HEK293 (cell line): Measurements from ENCODE around the gene LRRIQ3.

Experiments
- CTCF ChIA-PET: fragments of 350-600 bp; formaldehyde crosslinking; extraction: SDS; loops from one replicate; lab custom pipeline; 2021; ENCODE audit warnings: antibody characterized with exemption; lab: Yijun Ruan, JAX
- POLR2A ChIA-PET: fragments of 300-600 bp; formaldehyde crosslinking; extraction: SDS; loops from one replicate; lab custom pipeline; 2020; ENCODE audit warnings: antibody characterized with exemption, inconsistent platforms; lab: Yijun Ruan, JAX
- H3K27ac ChIP-seq: fragments of 200-500 bp; sonication (Bioruptor generic); 2 replicates; pipeline ENCODE4 v1.5.1; 2014; ENCODE audit warnings: low read depth, low read length, control low read depth, inconsistent platforms; ENCODE audit errors: extremely low read depth
- H3K36me3 ChIP-seq, 2 experiments: fragments of 200-500 bp in 1 of 2; sonication (Bioruptor generic) in 1 of 2; 1 replicate in 1 of 2; 2 replicates in 1 of 2; pipeline ENCODE4 v1.5.1; 2014 to 2017; ENCODE audit warnings: inconsistent platforms in 2 of 2, low read length in 2 of 2; ENCODE audit not compliant: control insufficient read depth in 2 of 2, insufficient read depth in 1 of 2
- H3K4me1 ChIP-seq: fragments of 200-500 bp; sonication (Bioruptor generic); 2 replicates; pipeline ENCODE4 v1.5.1; 2014; ENCODE audit warnings: mild to moderate bottlenecking, low read length, inconsistent platforms; ENCODE audit not compliant: control insufficient read depth, insufficient read depth
- H3K4me3 ChIP-seq: 2 replicates; pipeline ENCODE4 v1.5.1; 2011; ENCODE audit warnings: low read depth, mild to moderate bottlenecking, control low read depth, low read length, moderate library complexity
- H3K9me3 ChIP-seq: fragments of 200-500 bp; sonication (Bioruptor generic); 2 replicates; pipeline ENCODE4 v1.5.1; 2014; ENCODE audit warnings: low read depth, low read length, inconsistent platforms; ENCODE audit not compliant: control insufficient read depth, insufficient read depth
- ATF2 ChIP-seq: fragments of 450-650 bp; formaldehyde crosslinking; IDR thresholded peaks from 2 replicates; pipeline ENCODE4 v1.5.1; 2016; ENCODE audit warnings: missing biosample characterization, missing genetic modification characterization, low read depth
- HOXC10 ChIP-seq: sonication (generic); formaldehyde crosslinking; IDR thresholded peaks from 2 replicates; pipeline ENCODE4 v1.8.1; 2023; ENCODE audit warnings: mild to moderate bottlenecking, missing genetic modification reagents
- SETDB1 ChIP-seq: IDR thresholded peaks from one replicate; pipeline ENCODE4 v1.6.1; 2017; ENCODE audit warnings: mild to moderate bottlenecking, low read length, moderate library complexity, mixed read lengths; ENCODE audit not compliant: insufficient read length
- SP7 ChIP-seq: fragments of 450-650 bp; formaldehyde crosslinking; IDR thresholded peaks from 2 replicates; pipeline ENCODE4 v1.5.1; 2016; ENCODE audit warnings: missing biosample characterization, missing genetic modification characterization
- ZFP3 ChIP-seq: fragments of 450-650 bp; formaldehyde crosslinking; IDR thresholded peaks from 2 replicates; pipeline ENCODE4 v1.5.1; 2016; ENCODE audit warnings: low read depth, missing biosample characterization, missing genetic modification characterization
- ZNF140 ChIP-seq: fragments of 450-650 bp; formaldehyde crosslinking; IDR thresholded peaks from 2 replicates; pipeline ENCODE4 v1.5.1; 2016; ENCODE audit warnings: missing biosample characterization, missing genetic modification characterization
- ZNF146 ChIP-seq: fragments of 450-650 bp; formaldehyde crosslinking; IDR thresholded peaks from 2 replicates; pipeline ENCODE4 v1.5.1; 2016; ENCODE audit warnings: missing biosample characterization, missing genetic modification characterization
- ZNF174 ChIP-seq: fragments of 450-650 bp; formaldehyde crosslinking; IDR thresholded peaks from 2 replicates; pipeline ENCODE4 v1.5.0; 2017; ENCODE audit warnings: missing biosample characterization, mild to moderate bottlenecking, missing genetic modification characterization
- ZNF19 ChIP-seq: fragments of 450-650 bp; formaldehyde crosslinking; IDR thresholded peaks from 2 replicates; pipeline ENCODE4; 2016; ENCODE audit warnings: missing biosample characterization, missing genetic modification characterization, low read depth
- ZNF214 ChIP-seq: fragments of 450-650 bp; formaldehyde crosslinking; IDR thresholded peaks from 2 replicates; pipeline ENCODE4 v1.5.1; 2017; ENCODE audit warnings: missing biosample characterization, mild to moderate bottlenecking, missing genetic modification characterization, borderline replicate concordance
- ZNF292 ChIP-seq: fragments of 450-650 bp; formaldehyde crosslinking; IDR thresholded peaks from 2 replicates; pipeline ENCODE4 v1.5.1; 2016; ENCODE audit warnings: low read depth, missing biosample characterization, missing genetic modification characterization, borderline replicate concordance
- ZNF302 ChIP-seq: fragments of 450-650 bp; formaldehyde crosslinking; IDR thresholded peaks from 2 replicates; pipeline ENCODE4 v1.5.1; 2016; ENCODE audit warnings: missing biosample characterization, missing genetic modification characterization, low read depth
- ZNF37A ChIP-seq: fragments of 450-650 bp; IDR thresholded peaks from 2 replicates; pipeline ENCODE4 v1.5.1; 2018; ENCODE audit warnings: missing biosample characterization, missing genetic modification characterization
- ZNF433 ChIP-seq: fragments of 450-650 bp; formaldehyde crosslinking; IDR thresholded peaks from 2 replicates; pipeline ENCODE4 v1.5.1; 2016; ENCODE audit warnings: missing biosample characterization, missing genetic modification characterization, low read depth
- ZNF510 ChIP-seq: fragments of 450-650 bp; formaldehyde crosslinking; IDR thresholded peaks from 2 replicates; pipeline ENCODE4 v1.5.1; 2018; ENCODE audit warnings: mild to moderate bottlenecking, missing genetic modification characterization, missing biosample characterization; ENCODE audit not compliant: insufficient replicate concordance
- ZNF518A ChIP-seq: fragments of 450-650 bp; formaldehyde crosslinking; conservative IDR thresholded peaks from 2 replicates; pipeline ENCODE4 v1.5.1; 2016; ENCODE audit warnings: low read depth, missing biosample characterization, missing genetic modification characterization
- ZNF610 ChIP-seq: fragments of 450-650 bp; formaldehyde crosslinking; IDR thresholded peaks from 2 replicates; pipeline ENCODE4 v1.5.1; 2016; ENCODE audit warnings: missing biosample characterization, missing genetic modification characterization, borderline replicate concordance
- ZNF626 ChIP-seq: fragments of 450-650 bp; sonication (Bioruptor Pico); formaldehyde crosslinking; IDR thresholded peaks from 2 replicates; pipeline ENCODE4 v1.5.1; 2018; ENCODE audit warnings: missing biosample characterization, missing genetic modification characterization, inconsistent platforms
- ZNF639 ChIP-seq: fragments of 450-650 bp; formaldehyde crosslinking; IDR thresholded peaks from 2 replicates; pipeline ENCODE4 v1.5.1; 2016; ENCODE audit warnings: missing biosample characterization, missing genetic modification characterization
- ZNF660 ChIP-seq: fragments of 450-650 bp; IDR thresholded peaks from 2 replicates; pipeline ENCODE4 v1.5.1; 2018; ENCODE audit warnings: missing biosample characterization, mild to moderate bottlenecking, missing genetic modification characterization
- ZNF707 ChIP-seq: fragments of 450-650 bp; formaldehyde crosslinking; IDR thresholded peaks from 2 replicates; pipeline ENCODE4 v1.5.1; 2016; ENCODE audit warnings: missing biosample characterization, missing genetic modification characterization
- ZNF747 ChIP-seq: fragments of 450-650 bp; formaldehyde crosslinking; IDR thresholded peaks from 2 replicates; pipeline ENCODE4 v1.5.1; 2016; ENCODE audit warnings: missing biosample characterization, missing genetic modification characterization
- ZNF792 ChIP-seq: fragments of 450-650 bp; formaldehyde crosslinking; IDR thresholded peaks from 2 replicates; pipeline ENCODE4 v1.5.1; 2016; ENCODE audit warnings: missing biosample characterization, missing genetic modification characterization
- ZSCAN18 ChIP-seq: fragments of 450-650 bp; formaldehyde crosslinking; IDR thresholded peaks from 2 replicates; pipeline ENCODE4 v1.5.1; 2016; ENCODE audit warnings: missing biosample characterization, missing genetic modification characterization

The LRRIQ3 gene

GRCh38 chr1:74236440-74236839, 38.5 kb upstream of the LRRIQ3 start:
- ChIA-PET CTCF (interaction anchor here (0.7 kb wide), 1 partner anchor 1205 kb away, joined by 4 read pairs; no protein-coding TSS in a partner anchor), POLR2A (no interaction called here)

DNA sequence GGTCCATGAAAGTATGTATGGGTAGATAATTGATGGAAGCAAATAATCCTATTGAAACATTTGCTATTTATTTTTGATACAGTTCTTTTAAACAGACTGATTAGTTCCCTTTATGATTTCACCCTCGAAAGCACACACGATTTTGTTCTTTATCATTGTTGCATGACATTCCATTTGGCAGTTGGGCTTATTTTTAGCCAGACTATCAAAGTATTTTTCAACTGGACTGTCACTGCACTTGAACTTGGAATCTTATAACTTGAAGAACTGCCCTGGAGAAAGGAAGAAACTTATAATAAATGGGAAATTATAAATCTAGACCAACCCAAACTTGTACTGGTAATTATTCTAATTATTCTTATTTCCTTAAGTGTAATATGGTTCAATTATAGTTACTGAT, 37.2 kb upstream of the LRRIQ3 start, which contains the start of gene TNNI3K:
Gene TNNI3K, plus strand, starts transcription at position 235 of the 400 bp plus-strand sequence. Its CDS starts 65 bp downstream, at position 300.
- Histone ChIP-seq H3K4me3 (no peak within 1 kb of the TSS), H3K27ac (no peak within 1 kb of the TSS), H3K36me3 (no peaks in the 10 kb centered on the region), H3K4me1 (no peaks in the 10 kb centered on the region), H3K9me3 (no peaks in the 10 kb centered on the region)
- TF ChIP-seq ZNF433 (tag by site-specific recombination): no peak
- TF ChIP-seq HOXC10 (CRISPR knock-in tag): no peak
- no peak for TF ChIP-seq ZNF792 (tag by site-specific recombination)
- no peak for TF ChIP-seq ZNF707 (tag by site-specific recombination)
- no peak for TF ChIP-seq SETDB1
- TF ChIP-seq ZFP3 (tag by site-specific recombination): no peak
- TF ChIP-seq ZNF146 (tag by site-specific recombination): no peak
- TF ChIP-seq ZNF37A (tag by site-specific recombination): no peak
- TF ChIP-seq ZNF518A (tag by site-specific recombination): no peak
- TF ChIP-seq ZNF639 (tag by site-specific recombination): no peak
- TF ChIP-seq ZNF660 (tag by site-specific recombination): no peak
- no peak for TF ChIP-seq ATF2
- no peak for TF ChIP-seq ZNF302 (tag by site-specific recombination)
- no peak for TF ChIP-seq SP7 (tag by site-specific recombination)
- no peak for TF ChIP-seq ZNF140 (tag by site-specific recombination)
- no peak for TF ChIP-seq ZNF626 (tag by site-specific recombination)
- no peak for TF ChIP-seq ZNF292 (tag by site-specific recombination)
- TF ChIP-seq ZSCAN18 (tag by site-specific recombination): no peak
- no peak for TF ChIP-seq ZNF510 (tag by site-specific recombination)
- ChIA-PET CTCF (no interaction called here), POLR2A (no interaction called here)

More at GRCh38 chr1:74236440-74236839, 38.5 kb upstream of the LRRIQ3 start:
- no peak for TF ChIP-seq ZNF19 (tag by site-specific recombination)
- TF ChIP-seq ZNF302 (tag by site-specific recombination): no peak
- no peak for TF ChIP-seq ZNF214 (tag by site-specific recombination)
- TF ChIP-seq ZNF610 (tag by site-specific recombination): no peak
- TF ChIP-seq ZNF174: no peak
- TF ChIP-seq ZNF747 (tag by site-specific recombination): no peak
- no peaks in the 10 kb centered on the region for H3K9me3 ChIP-seq
- no peak overlapping the region for H3K27ac ChIP-seq
- no peaks in the 10 kb centered on the region for H3K4me1 ChIP-seq
- H3K36me3 ChIP-seq: no peaks in the 10 kb centered on the region
- H3K4me3 ChIP-seq: no peak overlapping the region
